K562 (cell line): ENCODE results near the gene PTPN7. TPM values are rescaled to one million over a fixed set of nuclear protein-coding genes. Genes with fewer than 3 reads are reported as not detected.
A peak's percentile ranks its signal among the peaks of the same experiment; 100 is the strongest.

Experiments
- BRD4 ChIP-seq: fragments of 200-600 bp; sonication (generic); IDR thresholded peaks from 2 replicates; pipeline ENCODE4 v1.6.1; 2017; ENCODE audit warnings: inconsistent platforms
- HDAC1 ChIP-seq, 2 experiments: fragments of 450-650 bp; IDR thresholded peaks; 2 replicates each; pipeline ENCODE4 v1.6.1; 2016 to 2017; ENCODE audit warnings: inconsistent platforms in 1 of 2, mild to moderate bottlenecking in 1 of 2, moderate library complexity in 1 of 2
- KDM1A ChIP-seq, 2 experiments: fragments of 450-650 bp; IDR thresholded peaks; 2 replicates each; pipeline ENCODE4 v1.6.1; 2016; ENCODE audit warnings: mild to moderate bottlenecking in 2 of 2
- PHF21A ChIP-seq: fragments of 450-650 bp; IDR thresholded peaks from 2 replicates; pipeline ENCODE4 v1.6.1; 2017; ENCODE audit warnings: low read depth, borderline replicate concordance
- PHF8 ChIP-seq: fragments of 200-600 bp; sonication (generic); IDR thresholded peaks from 2 replicates; pipeline ENCODE4 v1.6.1; 2012; ENCODE audit warnings: mixed run types, mild to moderate bottlenecking, inconsistent platforms, low read length, moderate library complexity, borderline replicate concordance
- RUNX1 ChIP-seq: sonication (generic); IDR thresholded peaks from 2 replicates; pipeline ENCODE4 v1.6.1; 2016; ENCODE audit warnings: antibody characterized with exemption, low read depth
- SMAD1 ChIP-seq: fragments of 150-350 bp; IDR thresholded peaks from 2 replicates; pipeline ENCODE4 v1.6.1; 2014; ENCODE audit warnings: low read length, low read depth; ENCODE audit not compliant: partially characterized antibody
- SRSF1 ChIP-seq: fragments of 200-400 bp; formaldehyde crosslinking; IDR thresholded peaks from 2 replicates; pipeline ENCODE4 v1.6.1; 2017; ENCODE audit warnings: mild to moderate bottlenecking, low read depth, low read length, moderate library complexity
- VEZF1 ChIP-seq: fragments of 200-800 bp; sonication (Bioruptor generic); IDR thresholded peaks from 2 replicates; pipeline ENCODE4 v1.6.1; 2017; ENCODE audit warnings: missing genetic modification characterization, missing compliant biosample characterization
- ZNF184 ChIP-seq: sonication (generic); formaldehyde crosslinking; IDR thresholded peaks from 2 replicates; pipeline ENCODE4 v1.5.0; 2020; ENCODE audit warnings: missing genetic modification reagents
- ZNF609 ChIP-seq: sonication (generic); formaldehyde crosslinking; IDR thresholded peaks from 2 replicates; pipeline ENCODE4 v1.8.1; 2023; ENCODE audit warnings: missing genetic modification reagents, mild to moderate bottlenecking, borderline replicate concordance
- ZNF75A ChIP-seq: fragments of 450-650 bp; formaldehyde crosslinking; IDR thresholded peaks from 2 replicates; pipeline ENCODE4 v1.4.0; 2020; ENCODE audit warnings: mild to moderate bottlenecking
- polyA plus RNA-seq, 8 experiments: library from polyadenylated mRNA; depleted of rRNA in 4 of 8; stranded (reverse) in 5 of 8; unstranded in 3 of 8; fragments of >200 nt; fragmentation: Nextera tagmentation in 2 of 8; fragmentation: Illumina TruSeq in 1 of 8; extraction: Ambion mirVana in 2 of 8; extraction: Trizol in 1 of 8; gene quantifications; 2 replicates each; pipeline versions ENCODE4 v1.2.1 to v1.2.3, GENCODE V29; 2011 to 2014; ENCODE audit warnings: inconsistent platforms in 1 of 8, missing spikeins in 1 of 8
- total RNA-seq, 7 experiments: library from RNA; depleted of rRNA in 6 of 7; stranded (reverse); fragments of >200 nt in 6 of 7; fragmentation: Illumina TruSeq in 2 of 7; extraction: Trizol in 2 of 7; gene quantifications; 2 replicates each; pipeline versions ENCODE4 v1.2.1 to v1.2.3, GENCODE V29; 2011 to 2021; ENCODE audit warnings: low replicate concordance in 1 of 7

The PTPN7 gene
- total and polyA plus RNA-seq, 9 of the 15 experiments (the other 6 are each of a cell fraction or from before 2014, with no cell fraction given): 18.7 to 144 (median 120) TPM

- TF ChIP-seq VEZF1 (no peak), KDM1A (IDR thresholded peaks at IDR 0.05) (peak; percentile 76 to 84), SRSF1 (no peak), PHF21A (peak; percentile 58; the same call in 1 of the 2 replicates), ZNF184 (no peak), ZNF609 (no peak), SMAD1 (no peak), RUNX1 (0 out of 2 replicates have a peak, but pooled peaks have one; percentile 41), HDAC1 (IDR thresholded peaks at IDR 0.05) (peak in 1 of 2 experiments; percentile 38; a peak in 1 of 4 replicates), ZNF75A (CRISPR knock-in tag) (no peak), BRD4 (no peak), PHF8 (peak; percentile 28; the same call in 1 of the 2 replicates)
Observed at GRCh38 chr1:202105571-202106339, 54.6 kb downstream of the PTPN7 start (continued).
